ENCODE measurements around the gene FAM184A.

DNA sequence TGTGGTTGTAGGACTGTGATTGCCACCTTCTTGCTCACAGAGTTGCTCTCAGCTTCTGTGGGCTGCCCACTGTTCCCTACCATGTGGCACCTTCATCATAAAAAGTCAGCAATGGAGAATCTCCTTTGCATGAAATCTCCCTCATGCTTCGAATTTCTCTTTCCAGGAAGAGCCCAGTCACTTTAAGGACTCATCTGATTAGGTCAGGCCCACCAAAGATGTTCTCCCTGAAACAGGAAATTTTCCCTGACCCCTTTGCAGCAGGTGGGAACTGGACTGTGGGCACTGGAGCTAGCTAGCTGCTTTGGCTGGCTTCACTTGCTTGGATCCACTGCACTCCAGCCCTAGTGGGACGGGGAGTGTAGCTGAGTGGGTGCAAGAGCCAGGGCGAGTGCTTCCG, 47.7 kb upstream of the FAM184A start:
- no peak for TF ChIP-seq CTCF (IDR thresholded peaks at IDR 0.05; ENCODE audit: borderline replicate concordance, extremely low read depth, low read length, poor library complexity, severe bottlenecking)
- no peak for TF ChIP-seq EZH2 (IDR thresholded peaks at IDR 0.05; ENCODE audit: borderline replicate concordance, low read depth, low read length, severe bottlenecking)
